ENCODE results near the gene GSTA1.
"Not testable (repeated sequence)": the region's sequence is repeated elsewhere in the genome, so short reads cannot be mapped to it uniquely, and the experiment has no call there.

GSTA1 gene

GRCh38 chr6:52753137-52753536, 50.5 kb downstream of the GSTA1 start:
- DNase-seq = not testable (repeated sequence)

- DNase-seq = no peak
Measured at GRCh38 chr6:52752310-52752709, 51.3 kb downstream of the GSTA1 start.

- no peak for DNase-seq
Measured at GRCh38 chr6:52749556-52750152, 54.0 kb downstream of the GSTA1 start.

- not testable (repeated sequence) for DNase-seq
Measured at GRCh38 chr6:52747301-52747700, 56.3 kb downstream of the GSTA1 start.

- no peak for DNase-seq
Measured at GRCh38 chr6:52746213-52746612, 57.4 kb downstream of the GSTA1 start.

GRCh38 chr6:52745764-52746201, 57.8 kb downstream of the GSTA1 start:
- DNase-seq = no peak

- DNase-seq = no peak
Measured at GRCh38 chr6:52741872-52742271, 61.7 kb downstream of the GSTA1 start.
